Mesenchymal stem cell (in vitro differentiated cells and primary cell): ENCODE results near the gene AKT3.

ENCODE experiments used
- DNase-seq: peaks from one replicate; pipeline ENCODE4 v3.0.0-alpha.2; 2013
- H2AFZ ChIP-seq: one replicate; pipeline ENCODE4 v1.6.1; 2013; ENCODE audit warnings: low read depth, mild to moderate bottlenecking, control low read depth, inconsistent platforms, low read length, moderate library complexity
- H2AK5ac ChIP-seq: 2 replicates; pipeline ENCODE4 v1.6.1; 2013; ENCODE audit warnings: low read length, moderate library complexity, mild to moderate bottlenecking, inconsistent platforms; ENCODE audit not compliant: severe bottlenecking
- H2BK120ac ChIP-seq: one replicate; pipeline ENCODE4 v1.6.1; 2013; ENCODE audit warnings: low read depth, mild to moderate bottlenecking, inconsistent platforms, low read length, moderate library complexity
- H2BK12ac ChIP-seq, 2 experiments: one replicate each; pipeline ENCODE4 v1.6.1; 2013; ENCODE audit warnings: inconsistent platforms in 2 of 2, low read length in 2 of 2, mild to moderate bottlenecking in 2 of 2, moderate library complexity in 2 of 2, control low read depth in 1 of 2
- H2BK15ac ChIP-seq: one replicate; pipeline ENCODE4 v1.6.1; 2013; ENCODE audit warnings: mild to moderate bottlenecking, low read depth, inconsistent platforms; ENCODE audit not compliant: poor library complexity, severe bottlenecking
- H2BK5ac ChIP-seq: 2 replicates; pipeline ENCODE4 v1.6.1; 2013; ENCODE audit warnings: low read depth, mild to moderate bottlenecking, low read length, control low read depth, inconsistent platforms; ENCODE audit not compliant: poor library complexity, severe bottlenecking
- H3K14ac ChIP-seq, 2 experiments: one replicate each; pipeline ENCODE4 v1.6.1; 2013; ENCODE audit warnings: inconsistent platforms in 2 of 2, low read length in 2 of 2, control low read depth in 1 of 2, mild to moderate bottlenecking in 1 of 2, moderate library complexity in 1 of 2
- H3K18ac ChIP-seq, 2 experiments: one replicate each; pipeline ENCODE4 v1.6.1; 2013; ENCODE audit warnings: inconsistent platforms in 2 of 2, low read length in 2 of 2, control low read depth in 1 of 2, low read depth in 1 of 2, mild to moderate bottlenecking in 1 of 2
- H3K23ac ChIP-seq, 2 experiments: one replicate each; pipeline ENCODE4 v1.6.1; 2013; ENCODE audit warnings: inconsistent platforms in 2 of 2, low read length in 2 of 2, mild to moderate bottlenecking in 2 of 2, moderate library complexity in 2 of 2, control low read depth in 1 of 2
- H3K27ac ChIP-seq: 2 replicates; pipeline ENCODE4 v1.5.1; 2013; ENCODE audit warnings: mild to moderate bottlenecking, moderate library complexity, low read length, control low read depth, inconsistent platforms; ENCODE audit not compliant: poor library complexity, severe bottlenecking
- H3K27me3 ChIP-seq, 2 experiments: 2 replicates each; pipeline versions ENCODE4 v1.6.1 to v1.7.0; 2013; ENCODE audit warnings: low read length in 2 of 2, mild to moderate bottlenecking in 2 of 2, moderate library complexity in 2 of 2, control low read depth in 1 of 2, inconsistent platforms in 1 of 2; ENCODE audit not compliant: control insufficient read depth in 1 of 2, insufficient read depth in 1 of 2
- H3K36me3 ChIP-seq, 2 experiments: 2 replicates each; pipeline versions ENCODE4 v1.6.1 to v1.7.0; 2013; ENCODE audit warnings: low read length in 2 of 2, control low read depth in 1 of 2, inconsistent platforms in 1 of 2, low read depth in 1 of 2, mild to moderate bottlenecking in 1 of 2; ENCODE audit not compliant: insufficient read depth in 2 of 2, control insufficient read depth in 1 of 2
- H3K4ac ChIP-seq, 2 experiments: one replicate each; pipeline ENCODE4 v1.6.1; 2013; ENCODE audit warnings: inconsistent platforms in 2 of 2, low read length in 2 of 2, mild to moderate bottlenecking in 2 of 2, moderate library complexity in 2 of 2, control low read depth in 1 of 2, low read depth in 1 of 2
- H3K4me1 ChIP-seq: 2 replicates; pipeline ENCODE4 v1.6.1; 2013; ENCODE audit warnings: low read depth, low read length, control low read depth; ENCODE audit not compliant: control insufficient read depth, insufficient read depth
- H3K4me2 ChIP-seq: 2 replicates; pipeline ENCODE4 v1.6.1; 2013; ENCODE audit warnings: low read length, mild to moderate bottlenecking, inconsistent platforms; ENCODE audit not compliant: poor library complexity, severe bottlenecking
- H3K4me3 ChIP-seq, 2 experiments: 2 replicates each; pipeline versions ENCODE4 v1.5.1 to v1.7.0; 2013; ENCODE audit warnings: low read length in 2 of 2, mild to moderate bottlenecking in 2 of 2, control low read depth in 1 of 2, low read depth in 1 of 2; ENCODE audit not compliant: insufficient read depth in 1 of 2
- H3K79me1 ChIP-seq: replicated peaks from 2 replicates; pipeline ENCODE4 v1.6.1; 2013; ENCODE audit warnings: mild to moderate bottlenecking, control low read depth, low read length, inconsistent platforms; ENCODE audit not compliant: poor library complexity, severe bottlenecking
- H3K9ac ChIP-seq: 2 replicates; pipeline ENCODE4 v1.7.0; 2013; ENCODE audit warnings: mild to moderate bottlenecking, low read length, moderate library complexity
- H3K9me3 ChIP-seq: 2 replicates; pipeline ENCODE4 v1.7.0; 2013; ENCODE audit warnings: mild to moderate bottlenecking, low read length; ENCODE audit not compliant: control insufficient read depth
- H4K8ac ChIP-seq: one replicate; pipeline ENCODE4 v1.6.1; 2013; ENCODE audit warnings: inconsistent platforms, mild to moderate bottlenecking, low read length, moderate library complexity
- H4K91ac ChIP-seq: one replicate; pipeline ENCODE4 v1.6.1; 2013; ENCODE audit warnings: mild to moderate bottlenecking, low read length, inconsistent platforms
- WGBS: methylation state at CpG from one replicate; pipeline ENCODE4 v1.1.7; 2013; ENCODE audit warnings: mixed read lengths; 5-methylcytosine and 5-hydroxymethylcytosine counted together

The AKT3 gene

GRCh38 chr1:243712941-243713340 lies 137.1 kb downstream of the AKT3 start:
- Histone ChIP-seq H3K79me1 (peaks cover 3% of the 10 kb centered on the region), H3K4me1 (no peaks in the 10 kb centered on the region), H2AK5ac (no peak overlapping the region), H2BK5ac (no peak overlapping the region), H3K18ac (no peak overlapping the region), H3K27me3 (no peaks in the 10 kb centered on the region), H3K4ac (no peak overlapping the region), H3K4me3 (peak overlapping the region in 1 of 2 experiments; percentile 12), H2BK12ac (no peak overlapping the region), H3K36me3 (no peaks in the 10 kb centered on the region), H3K9ac (peak overlapping the region; percentile 50), H2BK15ac (no peak overlapping the region), H3K9me3 (no peaks in the 10 kb centered on the region), H3K23ac (no peak overlapping the region), H3K14ac (no peak overlapping the region), H2BK120ac (no peak overlapping the region), H4K91ac (no peak overlapping the region), H2AFZ (no peak overlapping the region), H3K4me2 (no peak overlapping the region), H4K8ac (no peak overlapping the region), H3K27ac (no peak overlapping the region)
- DNase-seq = peak; percentile 24
- WGBS = 64% methylated on average over 3 of the region's 5 CpGs

- H2AFZ ChIP-seq = no peak overlapping the region
- no peak overlapping the region for H4K91ac ChIP-seq
- H2BK12ac ChIP-seq = no peak overlapping the region
- no peak overlapping the region for H3K4me3 ChIP-seq
- no peak overlapping the region for H3K23ac ChIP-seq
- H3K4me2 ChIP-seq = no peak overlapping the region
- H3K4me1 ChIP-seq = no peaks in the 10 kb centered on the region
- H3K27me3 ChIP-seq = no peaks in the 10 kb centered on the region
- H3K27ac ChIP-seq = no peak overlapping the region
- 66% methylated on average over 3 of the region's 5 CpGs for WGBS
- no peak overlapping the region for H2BK5ac ChIP-seq
- no peak overlapping the region for H2BK120ac ChIP-seq
- no peak overlapping the region for H2BK15ac ChIP-seq
- no peak overlapping the region for H3K18ac ChIP-seq
- H3K4ac ChIP-seq = no peak overlapping the region
- H4K8ac ChIP-seq = no peak overlapping the region
- H3K79me1 ChIP-seq = peaks cover 3% of the 10 kb centered on the region
- no peak overlapping the region for H2AK5ac ChIP-seq
- H3K9me3 ChIP-seq = no peaks in the 10 kb centered on the region
- H3K14ac ChIP-seq = no peak overlapping the region
- DNase-seq = no peak
- H3K36me3 ChIP-seq = no peaks in the 10 kb centered on the region
- no peak overlapping the region for H3K9ac ChIP-seq
These were observed 137.8 kb downstream of the AKT3 start for GRCh38 chr1:243712242-243712641.

GRCh38 chr1:243710467-243710866 lies 139.6 kb downstream of the AKT3 start:
- WGBS = 92% methylated on average over 4 of the region's 4 CpGs
- Histone ChIP-seq H2AK5ac (no peak overlapping the region), H4K8ac (no peak overlapping the region), H3K23ac (no peak overlapping the region), H3K36me3 (no peaks in the 10 kb centered on the region), H3K27ac (no peak overlapping the region), H3K27me3 (no peaks in the 10 kb centered on the region), H3K4me2 (no peak overlapping the region), H4K91ac (no peak overlapping the region), H3K4me1 (no peaks in the 10 kb centered on the region), H2BK5ac (no peak overlapping the region), H3K9me3 (no peaks in the 10 kb centered on the region), H2BK12ac (no peak overlapping the region), H3K4ac (no peak overlapping the region), H3K4me3 (no peak overlapping the region), H3K18ac (no peak overlapping the region), H3K14ac (no peak overlapping the region), H3K79me1 (peaks cover 5% of the 10 kb centered on the region), H2BK120ac (no peak overlapping the region), H2BK15ac (no peak overlapping the region), H2AFZ (no peak overlapping the region), H3K9ac (no peak overlapping the region)
- no peak for DNase-seq

GRCh38 chr1:243708210-243708609 lies 141.8 kb downstream of the AKT3 start:
- Histone ChIP-seq H3K9ac (no peak overlapping the region), H3K9me3 (no peaks in the 10 kb centered on the region), H3K27me3 (no peaks in the 10 kb centered on the region), H4K8ac (no peak overlapping the region), H3K4me3 (no peak overlapping the region), H3K14ac (no peak overlapping the region), H2AK5ac (no peak overlapping the region), H4K91ac (no peak overlapping the region), H3K4ac (no peak overlapping the region), H2BK15ac (no peak overlapping the region), H2BK5ac (no peak overlapping the region), H3K18ac (no peak overlapping the region), H3K4me1 (no peaks in the 10 kb centered on the region), H3K79me1 (peaks cover 9% of the 10 kb centered on the region), H2BK120ac (no peak overlapping the region), H2BK12ac (no peak overlapping the region), H3K27ac (no peak overlapping the region), H3K4me2 (no peak overlapping the region), H3K36me3 (no peaks in the 10 kb centered on the region), H3K23ac (no peak overlapping the region), H2AFZ (no peak overlapping the region)
- DNase-seq = no peak
- 100% methylated on average over 2 of the region's 3 CpGs for WGBS
